T-helper 22 cell (primary cell): Measurements from ENCODE around the gene CNGB1.
A peak's percentile ranks its signal among the peaks of the same experiment; 100 is the strongest.
"Not testable (repeated sequence)": the region's sequence is repeated elsewhere in the genome, so short reads cannot be mapped to it uniquely, and the experiment has no call there.

ENCODE experiments used
- DNase-seq: peaks from one replicate; pipeline ENCODE4 v3.0.0-alpha.2; 2020; ENCODE audit warnings: low read depth

CNGB1 gene

GRCh38 chr16:57903656-57904055 lies 67.3 kb downstream of the CNGB1 start:
- DNase-seq = no peak

- DNase-seq = no peak
Observed at GRCh38 chr16:57901480-57902069, 69.4 kb downstream of the CNGB1 start.

GRCh38 chr16:57900796-57901479 lies 70.0 kb downstream of the CNGB1 start:
- DNase-seq = no peak

- DNase-seq = peak; percentile 38
Observed at GRCh38 chr16:57899771-57900661, 70.9 kb downstream of the CNGB1 start.

- DNase-seq = no peak
Observed at GRCh38 chr16:57898961-57899360, 72.0 kb downstream of the CNGB1 start.

- no peak for DNase-seq
Observed at GRCh38 chr16:57897996-57898395, 72.9 kb downstream of the CNGB1 start.

- no peak for DNase-seq
Observed at GRCh38 chr16:57897053-57897784, 73.7 kb downstream of the CNGB1 start.

GRCh38 chr16:57895081-57895547 lies 75.8 kb downstream of the CNGB1 start:
- not testable (repeated sequence) for DNase-seq

GRCh38 chr16:57894390-57895080 lies 76.4 kb downstream of the CNGB1 start:
- DNase-seq = no peak

GRCh38 chr16:57893559-57894389 lies 77.2 kb downstream of the CNGB1 start:
- no peak for DNase-seq

- DNase-seq = no peak
Observed at GRCh38 chr16:57893217-57893558, 77.7 kb downstream of the CNGB1 start.

GRCh38 chr16:57892447-57893096 lies 78.4 kb downstream of the CNGB1 start:
- DNase-seq = no peak

GRCh38 chr16:57892041-57892440 lies 78.9 kb downstream of the CNGB1 start:
- no peak for DNase-seq

- DNase-seq = no peak
Observed at GRCh38 chr16:57890752-57891111, 80.2 kb downstream of the CNGB1 start.

- no peak for DNase-seq
Observed at GRCh38 chr16:57889960-57890751, 80.8 kb downstream of the CNGB1 start.

- DNase-seq = no peak
Observed at GRCh38 chr16:57889522-57889921, 81.4 kb downstream of the CNGB1 start.

- DNase-seq = no peak
Observed at GRCh38 chr16:57889111-57889510, 81.8 kb downstream of the CNGB1 start.

GRCh38 chr16:57888128-57888527 lies 82.8 kb downstream of the CNGB1 start:
- no peak for DNase-seq

GRCh38 chr16:57887711-57888110 lies 83.2 kb downstream of the CNGB1 start:
- no peak for DNase-seq
